ENCODE results near the gene MET.

GRCh38 chr7:116671111-116671510 lies 885 bp upstream of the MET start:
- TF ChIP-seq ZNF670 (tag by site-specific recombination; IDR thresholded peaks at IDR 0.05; ENCODE audit: low read depth) (no peak), REPIN1 (tag by site-specific recombination; IDR thresholded peaks at IDR 0.05; ENCODE audit: low read depth) (no peak), CTCF (tag by site-specific recombination; IDR thresholded peaks at IDR 0.05) (no peak), ZNF404 (tag by site-specific recombination; IDR thresholded peaks at IDR 0.05) (no peak), PATZ1 (tag by site-specific recombination; IDR thresholded peaks at IDR 0.05) (no peak), ZNF645 (tag by site-specific recombination; IDR thresholded peaks at IDR 0.05) (no peak), ZBTB49 (tag by site-specific recombination; IDR thresholded peaks at IDR 0.05; ENCODE audit: low read depth) (no peak), ZNF707 (tag by site-specific recombination; IDR thresholded peaks at IDR 0.05) (no peak), ZNF785 (tag by site-specific recombination; IDR thresholded peaks at IDR 0.05) (no peak), ZNF274 (IDR thresholded peaks at IDR 0.05; ENCODE audit: low read length) (no peak), ZNF274 (tag by site-specific recombination; IDR thresholded peaks at IDR 0.05; ENCODE audit: borderline replicate concordance) (no peak)

Measured in HEK293 (cell line).